HEK293 (cell line): ENCODE data around the gene RANGRF.

ENCODE experiments used
- CTCF ChIA-PET: fragments of 350-600 bp; formaldehyde crosslinking; extraction: SDS; loops from one replicate; lab custom pipeline; 2021; ENCODE audit warnings: antibody characterized with exemption; lab: Yijun Ruan, JAX
- POLR2A ChIA-PET: fragments of 300-600 bp; formaldehyde crosslinking; extraction: SDS; loops from one replicate; lab custom pipeline; 2020; ENCODE audit warnings: antibody characterized with exemption, inconsistent platforms; lab: Yijun Ruan, JAX
- H3K27ac ChIP-seq: fragments of 200-500 bp; sonication (Bioruptor generic); 2 replicates; pipeline ENCODE4 v1.5.1; 2014; ENCODE audit warnings: low read depth, low read length, control low read depth, inconsistent platforms; ENCODE audit errors: extremely low read depth
- H3K36me3 ChIP-seq, 2 experiments: fragments of 200-500 bp in 1 of 2; sonication (Bioruptor generic) in 1 of 2; 1 replicate in 1 of 2; 2 replicates in 1 of 2; pipeline ENCODE4 v1.5.1; 2014 to 2017; ENCODE audit warnings: inconsistent platforms in 2 of 2, low read length in 2 of 2; ENCODE audit not compliant: control insufficient read depth in 2 of 2, insufficient read depth in 1 of 2
- H3K4me1 ChIP-seq: fragments of 200-500 bp; sonication (Bioruptor generic); 2 replicates; pipeline ENCODE4 v1.5.1; 2014; ENCODE audit warnings: mild to moderate bottlenecking, low read length, inconsistent platforms; ENCODE audit not compliant: control insufficient read depth, insufficient read depth
- H3K4me3 ChIP-seq: 2 replicates; pipeline ENCODE4 v1.5.1; 2011; ENCODE audit warnings: low read depth, mild to moderate bottlenecking, control low read depth, low read length, moderate library complexity
- H3K9me3 ChIP-seq: fragments of 200-500 bp; sonication (Bioruptor generic); 2 replicates; pipeline ENCODE4 v1.5.1; 2014; ENCODE audit warnings: low read depth, low read length, inconsistent platforms; ENCODE audit not compliant: control insufficient read depth, insufficient read depth
- CTCF ChIP-seq: fragments of 450-650 bp; formaldehyde crosslinking; IDR thresholded peaks from 2 replicates; pipeline ENCODE4 v1.5.1; 2016; ENCODE audit warnings: missing biosample characterization, missing genetic modification characterization
- REST ChIP-seq: fragments of 450-650 bp; formaldehyde crosslinking; IDR thresholded peaks from 2 replicates; pipeline ENCODE4 v1.5.1; 2016; ENCODE audit warnings: missing biosample characterization, missing genetic modification characterization
- ZBTB17 ChIP-seq: fragments of 450-650 bp; formaldehyde crosslinking; IDR thresholded peaks from 2 replicates; pipeline ENCODE4 v1.5.1; 2016; ENCODE audit warnings: missing biosample characterization, missing genetic modification characterization
- ZFHX2 ChIP-seq: fragments of 450-650 bp; formaldehyde crosslinking; conservative IDR thresholded peaks from 2 replicates; pipeline ENCODE4 v1.5.1; 2016; ENCODE audit warnings: missing biosample characterization, missing genetic modification characterization
- ZFP37 ChIP-seq: fragments of 450-650 bp; formaldehyde crosslinking; IDR thresholded peaks from 2 replicates; pipeline ENCODE4 v1.5.1; 2016; ENCODE audit warnings: missing biosample characterization, missing genetic modification characterization
- ZNF138 ChIP-seq: fragments of 450-650 bp; formaldehyde crosslinking; IDR thresholded peaks from 2 replicates; pipeline ENCODE4 v1.5.1; 2016; ENCODE audit warnings: missing biosample characterization, missing genetic modification characterization, borderline replicate concordance
- ZNF266 ChIP-seq: fragments of 450-650 bp; formaldehyde crosslinking; IDR thresholded peaks from 2 replicates; pipeline ENCODE4 v1.5.1; 2016; ENCODE audit warnings: missing biosample characterization, missing genetic modification characterization, low read depth
- ZNF423 ChIP-seq: fragments of 450-650 bp; formaldehyde crosslinking; IDR thresholded peaks from 2 replicates; pipeline ENCODE4 v1.5.1; 2016; ENCODE audit warnings: missing biosample characterization, missing genetic modification characterization
- ZNF426 ChIP-seq: fragments of 450-650 bp; formaldehyde crosslinking; IDR thresholded peaks from 2 replicates; pipeline ENCODE4 v1.5.1; 2017; ENCODE audit warnings: missing biosample characterization, missing genetic modification characterization, mild to moderate bottlenecking, inconsistent platforms, moderate library complexity
- ZNF513 ChIP-seq: fragments of 450-650 bp; IDR thresholded peaks from 2 replicates; pipeline ENCODE4 v1.5.1; 2018; ENCODE audit warnings: missing biosample characterization, missing genetic modification characterization
- ZNF561 ChIP-seq: fragments of 450-650 bp; IDR thresholded peaks from 2 replicates; pipeline ENCODE4 v1.5.1; 2018; ENCODE audit warnings: missing biosample characterization, missing genetic modification characterization, borderline replicate concordance
- ZNF571 ChIP-seq: fragments of 450-650 bp; formaldehyde crosslinking; IDR thresholded peaks from 2 replicates; pipeline ENCODE4 v1.5.0; 2017; ENCODE audit warnings: missing biosample characterization, missing genetic modification characterization
- ZNF645 ChIP-seq: fragments of 450-650 bp; formaldehyde crosslinking; IDR thresholded peaks from 2 replicates; pipeline ENCODE4; 2016; ENCODE audit warnings: missing biosample characterization, missing genetic modification characterization
- ZNF658 ChIP-seq: fragments of 450-650 bp; formaldehyde crosslinking; IDR thresholded peaks from 2 replicates; pipeline ENCODE4; 2016; ENCODE audit warnings: missing biosample characterization, missing genetic modification characterization
- ZNF707 ChIP-seq: fragments of 450-650 bp; formaldehyde crosslinking; IDR thresholded peaks from 2 replicates; pipeline ENCODE4 v1.5.1; 2016; ENCODE audit warnings: missing biosample characterization, missing genetic modification characterization
- ZSCAN16 ChIP-seq: fragments of 450-650 bp; formaldehyde crosslinking; IDR thresholded peaks from 2 replicates; pipeline ENCODE4 v1.5.1; 2016; ENCODE audit warnings: missing biosample characterization, missing genetic modification characterization
- ZSCAN30 ChIP-seq: fragments of 450-650 bp; IDR thresholded peaks from 2 replicates; pipeline ENCODE4 v1.5.1; 2018; ENCODE audit warnings: missing biosample characterization, mild to moderate bottlenecking, missing genetic modification characterization, moderate library complexity
- ZXDB ChIP-seq: fragments of 450-650 bp; formaldehyde crosslinking; IDR thresholded peaks from 2 replicates; pipeline ENCODE4 v1.5.1; 2016; ENCODE audit warnings: missing biosample characterization, missing genetic modification characterization

Gene RANGRF

GRCh38 chr17:8264320-8264719 is 24.1 kb upstream of the RANGRF start:
- ChIA-PET CTCF (interaction anchor here (0.6 to 0.9 kb wide), 3 partner anchors 13 to 528 kb away, joined by 3 read pairs; no protein-coding TSS in a partner anchor), POLR2A (interaction anchor here (0.7 kb wide), 1 partner anchor 31 kb away, joined by 3 read pairs; the partner anchor contains the start of gene SLC25A35)
- H3K27ac ChIP-seq = no peak overlapping the region
- no peaks in the 10 kb centered on the region for H3K9me3 ChIP-seq
- no peaks in the 10 kb centered on the region for H3K4me1 ChIP-seq
- no peak overlapping the region for H3K4me3 ChIP-seq
- no peak for TF ChIP-seq ZNF426 (tag by site-specific recombination)
- TF ChIP-seq ZSCAN30 (tag by site-specific recombination) = no peak
- no peak for TF ChIP-seq ZNF513 (tag by site-specific recombination)
- TF ChIP-seq ZNF423 (tag by site-specific recombination) = no peak
- no peak for TF ChIP-seq ZNF658 (tag by site-specific recombination)
- TF ChIP-seq ZNF561 (tag by site-specific recombination) = no peak
- TF ChIP-seq ZNF138 (tag by site-specific recombination) = no peak
- no peak for TF ChIP-seq ZSCAN16 (tag by site-specific recombination)
- TF ChIP-seq ZFP37 (tag by site-specific recombination) = no peak
- no peak for TF ChIP-seq CTCF (tag by site-specific recombination)
- no peak for TF ChIP-seq ZNF645 (tag by site-specific recombination)
- TF ChIP-seq ZFHX2 = no peak
- TF ChIP-seq ZXDB (tag by site-specific recombination) = no peak
- no peak for TF ChIP-seq ZBTB17
- TF ChIP-seq REST (tag by site-specific recombination) = no peak
- TF ChIP-seq ZNF571 (tag by site-specific recombination) = no peak
- TF ChIP-seq ZNF266 (tag by site-specific recombination) = no peak
- no peak for TF ChIP-seq ZNF707 (tag by site-specific recombination)
- TF ChIP-seq, all 188 proteins: peak for 0
- H3K36me3 ChIP-seq = peaks cover 58 to 91% of the 10 kb centered on the region in 2 experiments
